WTC11 (cell line): Measurements from ENCODE around the gene COL9A1. TPM values are rescaled to one million over a fixed set of nuclear protein-coding genes. Genes with fewer than 3 reads are reported as not detected.

Experiments
- ATAC-seq: fragments of 200-7000 bp; cut with Tn5 transposase; 2 replicates; pipeline ENCODE4 v1.10.0; 2021; ENCODE audit warnings: mild to moderate bottlenecking, moderate library complexity
- CTCF ChIA-PET: fragments of 300-600 bp; sonication (Branson Sonifier 250); formaldehyde crosslinking; loops from one replicate; lab custom pipeline; 2021; ENCODE audit warnings: antibody characterized with exemption; lab: Charles Lee
- POLR2A ChIA-PET: fragments of 350-600 bp; sonication (Branson Sonifier 250); formaldehyde crosslinking; loops from one replicate; lab custom pipeline; 2021; ENCODE audit warnings: antibody characterized with exemption; lab: Charles Lee
- DNase-seq: peaks from one replicate; pipeline ENCODE4 v3.0.0; 2021; ENCODE audit warnings: low spot score
- H3K27ac Mint-ChIP-seq: 2 replicates; pipeline ENCODE4 v1.8.0; 2021; ENCODE audit warnings: mixed read lengths
- H3K27me3 Mint-ChIP-seq: 2 replicates; pipeline ENCODE4 v1.8.0; 2021; ENCODE audit warnings: low read depth, mild to moderate bottlenecking, moderate library complexity, mixed read lengths
- H3K36me3 Mint-ChIP-seq: 2 replicates; pipeline ENCODE4 v1.8.0; 2021; ENCODE audit warnings: mixed read lengths
- H3K4me1 Mint-ChIP-seq: 2 replicates; pipeline ENCODE4 v1.8.0; 2022; ENCODE audit warnings: mixed read lengths
- H3K4me3 Mint-ChIP-seq: 2 replicates; pipeline ENCODE4 v1.8.0; 2021; ENCODE audit warnings: mild to moderate bottlenecking, moderate library complexity, mixed read lengths
- H3K9me3 Mint-ChIP-seq: 2 replicates; pipeline ENCODE4 v1.8.0; 2021; ENCODE audit warnings: mixed read lengths
- ATF1 ChIP-seq: sonication (generic); formaldehyde crosslinking; IDR thresholded peaks from 2 replicates; pipeline ENCODE4 v1.8.1; 2023; ENCODE audit warnings: mild to moderate bottlenecking, moderate library complexity, missing genetic modification reagents
- CBFB ChIP-seq: sonication (generic); formaldehyde crosslinking; IDR thresholded peaks from 2 replicates; pipeline ENCODE4 v1.8.1; 2022; ENCODE audit warnings: mild to moderate bottlenecking, low read depth, missing genetic modification reagents
- CREB1 ChIP-seq: sonication (generic); formaldehyde crosslinking; IDR thresholded peaks from 2 replicates; pipeline ENCODE4 v1.8.0; 2023; ENCODE audit warnings: mild to moderate bottlenecking, missing genetic modification reagents
- ETV6 ChIP-seq: sonication (generic); formaldehyde crosslinking; IDR thresholded peaks from 2 replicates; pipeline ENCODE4 v1.8.1; 2022; ENCODE audit warnings: mild to moderate bottlenecking, missing genetic modification reagents
- JUN ChIP-seq: sonication (generic); formaldehyde crosslinking; IDR thresholded peaks from 2 replicates; pipeline ENCODE4 v1.8.0; 2023; ENCODE audit warnings: mild to moderate bottlenecking, missing genetic modification reagents
- NFYB ChIP-seq: sonication (generic); formaldehyde crosslinking; conservative IDR thresholded peaks from 2 replicates; pipeline ENCODE4 v1.8.0; 2022; ENCODE audit warnings: low read depth, missing genetic modification reagents
- RORB ChIP-seq: fragments of 250-450 bp; sonication (Bioruptor Pico); IDR thresholded peaks from 2 replicates; pipeline ENCODE4 v1.9.0; 2021; ENCODE audit warnings: mild to moderate bottlenecking
- SMAD4 ChIP-seq: sonication (generic); formaldehyde crosslinking; IDR thresholded peaks from 2 replicates; pipeline ENCODE4 v1.8.0; 2022; ENCODE audit warnings: mild to moderate bottlenecking, missing genetic modification reagents
- TEAD4 ChIP-seq: sonication (generic); formaldehyde crosslinking; IDR thresholded peaks from 2 replicates; pipeline ENCODE4 v1.8.0; 2022; ENCODE audit warnings: mild to moderate bottlenecking, missing genetic modification reagents
- ZNF121 ChIP-seq: sonication (generic); formaldehyde crosslinking; IDR thresholded peaks from 2 replicates; pipeline ENCODE4 v1.8.0; 2023; ENCODE audit warnings: missing genetic modification reagents
- ZNF219 ChIP-seq: sonication (generic); formaldehyde crosslinking; IDR thresholded peaks from 2 replicates; pipeline ENCODE4 v1.8.0; 2023; ENCODE audit warnings: missing genetic modification reagents, mild to moderate bottlenecking, borderline replicate concordance
- ZNF263 ChIP-seq: sonication (generic); formaldehyde crosslinking; IDR thresholded peaks from 2 replicates; pipeline ENCODE4 v1.8.1; 2022; ENCODE audit warnings: low read depth, mild to moderate bottlenecking, moderate library complexity, missing genetic modification reagents
- ZNF396 ChIP-seq: fragments of 250-450 bp; sonication (Bioruptor Pico); IDR thresholded peaks from 2 replicates; pipeline ENCODE4 v1.8.0; 2021; ENCODE audit warnings: mild to moderate bottlenecking, moderate library complexity, borderline replicate concordance
- ZNF671 ChIP-seq: fragments of 250-450 bp; sonication (Bioruptor Pico); IDR thresholded peaks from 2 replicates; pipeline ENCODE4 v1.8.0; 2021; ENCODE audit warnings: mild to moderate bottlenecking
- total RNA-seq: library from RNA; stranded (reverse); gene quantifications from 3 replicates; pipeline ENCODE4 v1.2.3, GENCODE V29; 2021
- TF ChIP-seq, protein P1 (sequence below): fragments of 250-450 bp; sonication (Bioruptor Pico); IDR thresholded peaks from 2 replicates; pipeline ENCODE4 v1.8.0; 2021; ENCODE audit warnings: mild to moderate bottlenecking
- TF ChIP-seq, protein P2 (sequence below): fragments of 250-450 bp; sonication (Bioruptor Pico); IDR thresholded peaks from 2 replicates; pipeline ENCODE4 v1.9.0; 2021; ENCODE audit warnings: mild to moderate bottlenecking, borderline replicate concordance
- TF ChIP-seq, protein P3 (sequence below): sonication (generic); formaldehyde crosslinking; IDR thresholded peaks from 2 replicates; pipeline ENCODE4 v1.8.0; 2023; ENCODE audit warnings: missing genetic modification reagents, mild to moderate bottlenecking, borderline replicate concordance
- TF ChIP-seq, protein P4 (sequence below): fragments of 250-450 bp; sonication (Bioruptor Pico); IDR thresholded peaks from 2 replicates; pipeline ENCODE4 v2.1.2; 2022; ENCODE audit warnings: mild to moderate bottlenecking, moderate library complexity
- TF ChIP-seq, protein P5 (sequence below): sonication (generic); formaldehyde crosslinking; IDR thresholded peaks from 2 replicates; pipeline ENCODE4 v1.8.1; 2022; ENCODE audit warnings: mild to moderate bottlenecking, missing genetic modification reagents, moderate library complexity, borderline replicate concordance
- TF ChIP-seq, protein P6 (sequence below): sonication (generic); formaldehyde crosslinking; IDR thresholded peaks from 2 replicates; pipeline ENCODE4 v1.8.1; 2022; ENCODE audit warnings: low read depth, missing genetic modification reagents, borderline replicate concordance

The COL9A1 gene
- total RNA-seq, 1 experiment from 2014 or later, result 9.0 TPM

DNA sequence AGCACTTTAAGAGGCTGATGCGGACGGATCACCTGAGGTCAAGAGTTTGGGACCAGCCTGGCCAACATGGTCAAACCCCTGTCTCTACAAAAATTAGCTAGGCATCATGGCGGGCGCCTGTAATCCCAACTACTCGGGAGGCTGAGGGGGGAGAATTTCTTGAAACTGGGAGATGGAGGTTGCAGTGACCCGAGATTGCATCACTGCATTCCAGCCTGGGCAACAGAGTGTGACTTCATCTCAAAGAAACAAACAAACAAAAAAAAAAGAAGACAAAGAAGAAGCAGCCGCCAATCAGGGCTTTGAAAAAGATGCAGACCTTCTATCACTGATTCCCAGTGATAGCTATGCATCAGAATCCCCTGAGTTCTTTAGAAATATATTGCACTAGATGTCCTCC is 56.8 kb downstream of the COL9A1 start:
- Mint-ChIP-seq H3K36me3 (no peaks in the 10 kb centered on the region), H3K9me3 (no peaks in the 10 kb centered on the region), H3K27me3 (no peaks in the 10 kb centered on the region), H3K27ac (no peak overlapping the region), H3K4me3 (no peak overlapping the region), H3K4me1 (peaks cover 14% of the 10 kb centered on the region)
- POLR2A ChIA-PET, result no interaction called here
- no peak for ATAC-seq
- CTCF ChIA-PET, result no interaction called here
- TF ChIP-seq ZNF671 (no peak), JUN (CRISPR knock-in tag) (no peak), NFYB (CRISPR knock-in tag) (no peak), ETV6 (CRISPR knock-in tag) (no peak)
- TF ChIP-seq, protein P1, sequence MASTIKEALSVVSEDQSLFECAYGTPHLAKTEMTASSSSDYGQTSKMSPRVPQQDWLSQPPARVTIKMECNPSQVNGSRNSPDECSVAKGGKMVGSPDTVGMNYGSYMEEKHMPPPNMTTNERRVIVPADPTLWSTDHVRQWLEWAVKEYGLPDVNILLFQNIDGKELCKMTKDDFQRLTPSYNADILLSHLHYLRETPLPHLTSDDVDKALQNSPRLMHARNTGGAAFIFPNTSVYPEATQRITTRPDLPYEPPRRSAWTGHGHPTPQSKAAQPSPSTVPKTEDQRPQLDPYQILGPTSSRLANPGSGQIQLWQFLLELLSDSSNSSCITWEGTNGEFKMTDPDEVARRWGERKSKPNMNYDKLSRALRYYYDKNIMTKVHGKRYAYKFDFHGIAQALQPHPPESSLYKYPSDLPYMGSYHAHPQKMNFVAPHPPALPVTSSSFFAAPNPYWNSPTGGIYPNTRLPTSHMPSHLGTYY (CRISPR knock-in tag), result no peak
- TF ChIP-seq, protein P2, sequence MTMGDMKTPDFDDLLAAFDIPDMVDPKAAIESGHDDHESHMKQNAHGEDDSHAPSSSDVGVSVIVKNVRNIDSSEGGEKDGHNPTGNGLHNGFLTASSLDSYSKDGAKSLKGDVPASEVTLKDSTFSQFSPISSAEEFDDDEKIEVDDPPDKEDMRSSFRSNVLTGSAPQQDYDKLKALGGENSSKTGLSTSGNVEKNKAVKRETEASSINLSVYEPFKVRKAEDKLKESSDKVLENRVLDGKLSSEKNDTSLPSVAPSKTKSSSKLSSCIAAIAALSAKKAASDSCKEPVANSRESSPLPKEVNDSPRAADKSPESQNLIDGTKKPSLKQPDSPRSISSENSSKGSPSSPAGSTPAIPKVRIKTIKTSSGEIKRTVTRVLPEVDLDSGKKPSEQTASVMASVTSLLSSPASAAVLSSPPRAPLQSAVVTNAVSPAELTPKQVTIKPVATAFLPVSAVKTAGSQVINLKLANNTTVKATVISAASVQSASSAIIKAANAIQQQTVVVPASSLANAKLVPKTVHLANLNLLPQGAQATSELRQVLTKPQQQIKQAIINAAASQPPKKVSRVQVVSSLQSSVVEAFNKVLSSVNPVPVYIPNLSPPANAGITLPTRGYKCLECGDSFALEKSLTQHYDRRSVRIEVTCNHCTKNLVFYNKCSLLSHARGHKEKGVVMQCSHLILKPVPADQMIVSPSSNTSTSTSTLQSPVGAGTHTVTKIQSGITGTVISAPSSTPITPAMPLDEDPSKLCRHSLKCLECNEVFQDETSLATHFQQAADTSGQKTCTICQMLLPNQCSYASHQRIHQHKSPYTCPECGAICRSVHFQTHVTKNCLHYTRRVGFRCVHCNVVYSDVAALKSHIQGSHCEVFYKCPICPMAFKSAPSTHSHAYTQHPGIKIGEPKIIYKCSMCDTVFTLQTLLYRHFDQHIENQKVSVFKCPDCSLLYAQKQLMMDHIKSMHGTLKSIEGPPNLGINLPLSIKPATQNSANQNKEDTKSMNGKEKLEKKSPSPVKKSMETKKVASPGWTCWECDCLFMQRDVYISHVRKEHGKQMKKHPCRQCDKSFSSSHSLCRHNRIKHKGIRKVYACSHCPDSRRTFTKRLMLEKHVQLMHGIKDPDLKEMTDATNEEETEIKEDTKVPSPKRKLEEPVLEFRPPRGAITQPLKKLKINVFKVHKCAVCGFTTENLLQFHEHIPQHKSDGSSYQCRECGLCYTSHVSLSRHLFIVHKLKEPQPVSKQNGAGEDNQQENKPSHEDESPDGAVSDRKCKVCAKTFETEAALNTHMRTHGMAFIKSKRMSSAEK (CRISPR knock-in tag), result no peak
- TF ChIP-seq, protein P3, sequence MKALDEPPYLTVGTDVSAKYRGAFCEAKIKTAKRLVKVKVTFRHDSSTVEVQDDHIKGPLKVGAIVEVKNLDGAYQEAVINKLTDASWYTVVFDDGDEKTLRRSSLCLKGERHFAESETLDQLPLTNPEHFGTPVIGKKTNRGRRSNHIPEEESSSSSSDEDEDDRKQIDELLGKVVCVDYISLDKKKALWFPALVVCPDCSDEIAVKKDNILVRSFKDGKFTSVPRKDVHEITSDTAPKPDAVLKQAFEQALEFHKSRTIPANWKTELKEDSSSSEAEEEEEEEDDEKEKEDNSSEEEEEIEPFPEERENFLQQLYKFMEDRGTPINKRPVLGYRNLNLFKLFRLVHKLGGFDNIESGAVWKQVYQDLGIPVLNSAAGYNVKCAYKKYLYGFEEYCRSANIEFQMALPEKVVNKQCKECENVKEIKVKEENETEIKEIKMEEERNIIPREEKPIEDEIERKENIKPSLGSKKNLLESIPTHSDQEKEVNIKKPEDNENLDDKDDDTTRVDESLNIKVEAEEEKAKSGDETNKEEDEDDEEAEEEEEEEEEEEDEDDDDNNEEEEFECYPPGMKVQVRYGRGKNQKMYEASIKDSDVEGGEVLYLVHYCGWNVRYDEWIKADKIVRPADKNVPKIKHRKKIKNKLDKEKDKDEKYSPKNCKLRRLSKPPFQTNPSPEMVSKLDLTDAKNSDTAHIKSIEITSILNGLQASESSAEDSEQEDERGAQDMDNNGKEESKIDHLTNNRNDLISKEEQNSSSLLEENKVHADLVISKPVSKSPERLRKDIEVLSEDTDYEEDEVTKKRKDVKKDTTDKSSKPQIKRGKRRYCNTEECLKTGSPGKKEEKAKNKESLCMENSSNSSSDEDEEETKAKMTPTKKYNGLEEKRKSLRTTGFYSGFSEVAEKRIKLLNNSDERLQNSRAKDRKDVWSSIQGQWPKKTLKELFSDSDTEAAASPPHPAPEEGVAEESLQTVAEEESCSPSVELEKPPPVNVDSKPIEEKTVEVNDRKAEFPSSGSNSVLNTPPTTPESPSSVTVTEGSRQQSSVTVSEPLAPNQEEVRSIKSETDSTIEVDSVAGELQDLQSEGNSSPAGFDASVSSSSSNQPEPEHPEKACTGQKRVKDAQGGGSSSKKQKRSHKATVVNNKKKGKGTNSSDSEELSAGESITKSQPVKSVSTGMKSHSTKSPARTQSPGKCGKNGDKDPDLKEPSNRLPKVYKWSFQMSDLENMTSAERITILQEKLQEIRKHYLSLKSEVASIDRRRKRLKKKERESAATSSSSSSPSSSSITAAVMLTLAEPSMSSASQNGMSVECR, result no peak
- DNase-seq, result no peak

DNA sequence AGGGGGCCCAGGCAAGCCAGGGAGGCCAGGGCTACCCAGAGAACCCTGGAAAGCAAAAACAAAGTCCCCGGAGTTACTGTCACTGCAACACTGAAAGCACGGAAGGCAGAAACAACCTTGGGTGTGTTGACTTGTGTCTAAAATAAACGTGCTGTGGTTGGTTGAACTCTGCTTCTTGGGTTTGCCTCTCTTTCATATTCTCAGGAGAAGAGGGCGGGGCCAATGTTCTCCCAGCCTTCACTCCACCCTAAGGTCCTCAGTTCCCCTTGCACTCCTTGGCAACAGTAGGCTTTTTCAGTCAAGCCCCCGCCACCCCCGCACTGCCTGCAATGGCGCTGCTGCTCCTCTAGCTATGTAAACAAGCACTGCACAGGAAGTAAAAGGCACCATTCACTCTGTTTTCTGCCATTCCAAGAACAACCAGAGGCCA is 60.9 kb downstream of the COL9A1 start:
- DNase-seq (no peak), ATAC-seq (peak; percentile 71)
- POLR2A ChIA-PET, result no interaction called here
- CTCF ChIA-PET, result interaction anchor here (1.1 kb wide), 1 partner anchor 127 kb away, joined by 3 read pairs; no protein-coding TSS in a partner anchor
- Mint-ChIP-seq H3K27ac (peak overlapping the region; percentile 68), H3K4me3 (no peak overlapping the region), H3K4me1 (peaks cover 14% of the 10 kb centered on the region), H3K9me3 (peaks cover 5% of the 10 kb centered on the region; the same call in 1 of the 2 replicates), H3K36me3 (no peaks in the 10 kb centered on the region), H3K27me3 (no peaks in the 10 kb centered on the region)
- TF ChIP-seq TEAD4 (CRISPR knock-in tag) (no peak), ZNF396 (CRISPR knock-in tag) (no peak), ATF1 (CRISPR knock-in tag) (no peak), ZNF263 (CRISPR knock-in tag) (no peak), ZNF219 (CRISPR knock-in tag) (no peak), RORB (CRISPR knock-in tag) (no peak), ZNF121 (CRISPR knock-in tag) (no peak), SMAD4 (CRISPR knock-in tag) (no peak), CREB1 (CRISPR knock-in tag) (no peak), NFYB (CRISPR knock-in tag) (no peak), CBFB (CRISPR knock-in tag) (no peak)
- TF ChIP-seq, protein P4, sequence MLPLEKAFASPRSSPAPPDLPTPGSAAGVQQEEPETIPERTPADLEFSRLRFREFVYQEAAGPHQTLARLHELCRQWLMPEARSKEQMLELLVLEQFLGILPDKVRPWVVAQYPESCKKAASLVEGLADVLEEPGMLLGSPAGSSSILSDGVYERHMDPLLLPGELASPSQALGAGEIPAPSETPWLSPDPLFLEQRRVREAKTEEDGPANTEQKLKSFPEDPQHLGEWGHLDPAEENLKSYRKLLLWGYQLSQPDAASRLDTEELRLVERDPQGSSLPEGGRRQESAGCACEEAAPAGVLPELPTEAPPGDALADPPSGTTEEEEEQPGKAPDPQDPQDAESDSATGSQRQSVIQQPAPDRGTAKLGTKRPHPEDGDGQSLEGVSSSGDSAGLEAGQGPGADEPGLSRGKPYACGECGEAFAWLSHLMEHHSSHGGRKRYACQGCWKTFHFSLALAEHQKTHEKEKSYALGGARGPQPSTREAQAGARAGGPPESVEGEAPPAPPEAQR (CRISPR knock-in tag), result no peak
- TF ChIP-seq, protein P5, sequence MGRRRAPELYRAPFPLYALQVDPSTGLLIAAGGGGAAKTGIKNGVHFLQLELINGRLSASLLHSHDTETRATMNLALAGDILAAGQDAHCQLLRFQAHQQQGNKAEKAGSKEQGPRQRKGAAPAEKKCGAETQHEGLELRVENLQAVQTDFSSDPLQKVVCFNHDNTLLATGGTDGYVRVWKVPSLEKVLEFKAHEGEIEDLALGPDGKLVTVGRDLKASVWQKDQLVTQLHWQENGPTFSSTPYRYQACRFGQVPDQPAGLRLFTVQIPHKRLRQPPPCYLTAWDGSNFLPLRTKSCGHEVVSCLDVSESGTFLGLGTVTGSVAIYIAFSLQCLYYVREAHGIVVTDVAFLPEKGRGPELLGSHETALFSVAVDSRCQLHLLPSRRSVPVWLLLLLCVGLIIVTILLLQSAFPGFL (CRISPR knock-in tag), result no peak
- TF ChIP-seq, protein P1 (CRISPR knock-in tag), result no peak
- TF ChIP-seq, protein P6, sequence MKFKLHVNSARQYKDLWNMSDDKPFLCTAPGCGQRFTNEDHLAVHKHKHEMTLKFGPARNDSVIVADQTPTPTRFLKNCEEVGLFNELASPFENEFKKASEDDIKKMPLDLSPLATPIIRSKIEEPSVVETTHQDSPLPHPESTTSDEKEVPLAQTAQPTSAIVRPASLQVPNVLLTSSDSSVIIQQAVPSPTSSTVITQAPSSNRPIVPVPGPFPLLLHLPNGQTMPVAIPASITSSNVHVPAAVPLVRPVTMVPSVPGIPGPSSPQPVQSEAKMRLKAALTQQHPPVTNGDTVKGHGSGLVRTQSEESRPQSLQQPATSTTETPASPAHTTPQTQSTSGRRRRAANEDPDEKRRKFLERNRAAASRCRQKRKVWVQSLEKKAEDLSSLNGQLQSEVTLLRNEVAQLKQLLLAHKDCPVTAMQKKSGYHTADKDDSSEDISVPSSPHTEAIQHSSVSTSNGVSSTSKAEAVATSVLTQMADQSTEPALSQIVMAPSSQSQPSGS (CRISPR knock-in tag), result no peak
